ENCODE data around the gene THBS3. TPM values are rescaled to one million over a fixed set of nuclear protein-coding genes. Genes with fewer than 3 reads are reported as not detected.
A peak's percentile ranks its signal among the peaks of the same experiment; 100 is the strongest.
"Not testable (repeated sequence)": the region's sequence is repeated elsewhere in the genome, so short reads cannot be mapped to it uniquely, and the experiment has no call there.

THBS3 gene
- total RNA-seq, 1 donor = 32.8 TPM

- peak overlapping the region; percentile 85 for H3K4me3 ChIP-seq (ENCODE audit: low read depth, low read length)
- DNase-seq (ENCODE audit: low read depth) = no peak
- TF ChIP-seq CTCF (IDR thresholded peaks at IDR 0.05; ENCODE audit: insufficient read depth, low read depth, low read length) = peak; percentile 17
These were observed 45.5 kb upstream of the THBS3 start for GRCh38 chr1:155253208-155253607.

GRCh38 chr1:155251566-155251965 lies 43.9 kb upstream of the THBS3 start:
- DNase-seq (ENCODE audit: low read depth) = no peak
- no peak for TF ChIP-seq CTCF (IDR thresholded peaks at IDR 0.05; ENCODE audit: insufficient read depth, low read depth, low read length)
- H3K4me3 ChIP-seq (ENCODE audit: low read depth, low read length) = no peak overlapping the region

GRCh38 chr1:155250633-155251449 lies 43.1 kb upstream of the THBS3 start:
- TF ChIP-seq CTCF (IDR thresholded peaks at IDR 0.05; ENCODE audit: insufficient read depth, low read depth, low read length) = peak; percentile 99
- H3K4me3 ChIP-seq (ENCODE audit: low read depth, low read length) = no peak overlapping the region
- DNase-seq (ENCODE audit: low read depth) = peak; percentile 92

- H3K4me3 ChIP-seq (ENCODE audit: low read depth, low read length) = no peak overlapping the region
- DNase-seq (ENCODE audit: low read depth) = no peak
- TF ChIP-seq CTCF (IDR thresholded peaks at IDR 0.05; ENCODE audit: insufficient read depth, low read depth, low read length) = no peak
These were observed 42.5 kb upstream of the THBS3 start for GRCh38 chr1:155250246-155250632.

GRCh38 chr1:155247667-155248553 lies 40.2 kb upstream of the THBS3 start:
- DNase-seq (ENCODE audit: low read depth) = no peak
- TF ChIP-seq CTCF (IDR thresholded peaks at IDR 0.05; ENCODE audit: insufficient read depth, low read depth, low read length) = no peak
- no peak overlapping the region for H3K4me3 ChIP-seq (ENCODE audit: low read depth, low read length)

- H3K4me3 ChIP-seq (ENCODE audit: low read depth, low read length); DNase-seq (ENCODE audit: low read depth): not testable (repeated sequence)
These were observed 39.1 kb upstream of the THBS3 start for GRCh38 chr1:155246796-155247195.

GRCh38 chr1:155245163-155245524 lies 37.4 kb upstream of the THBS3 start:
- H3K4me3 ChIP-seq (ENCODE audit: low read depth, low read length) = peak overlapping the region; percentile 69
- no peak for TF ChIP-seq CTCF (IDR thresholded peaks at IDR 0.05; ENCODE audit: insufficient read depth, low read depth, low read length)
- no peak for DNase-seq (ENCODE audit: low read depth)
